ENCODE measurements around the gene JARID2. TPM values are rescaled to one million over a fixed set of nuclear protein-coding genes. Genes with fewer than 3 reads are reported as not detected.

Gene JARID2
- total and polyA plus RNA-seq, 11 donors: 3.5 to 12.2 (median 7.5) TPM

DNA sequence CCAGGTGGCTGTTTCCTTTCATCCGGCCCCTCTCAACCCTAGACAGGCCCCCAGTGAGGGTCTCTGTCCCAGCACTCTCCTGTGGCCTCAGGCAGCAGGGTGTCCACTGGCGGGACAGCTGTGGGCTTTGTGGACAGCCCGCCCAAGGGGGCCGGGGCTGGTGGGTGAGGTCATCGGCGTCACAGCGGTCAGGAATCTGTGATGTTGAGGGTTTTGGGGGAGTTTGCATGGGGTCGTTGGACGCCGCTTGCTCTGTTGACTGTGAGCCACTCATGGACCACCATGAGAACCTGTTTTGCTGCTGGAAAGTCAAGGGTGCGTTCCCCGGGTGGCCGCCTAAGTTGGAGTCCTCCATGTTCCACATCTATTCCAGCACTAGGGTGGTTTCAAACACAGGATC, 270.5 kb downstream of the JARID2 start:
- H3K4me1 ChIP-seq: peaks cover 0 to 36% (median 7%) of the 10 kb centered on the region in 12 donors
- ATAC-seq: no peak
- H3K36me3 ChIP-seq: peaks cover 0 to 96% (median 76%) of the 10 kb centered on the region in 9 donors

DNA sequence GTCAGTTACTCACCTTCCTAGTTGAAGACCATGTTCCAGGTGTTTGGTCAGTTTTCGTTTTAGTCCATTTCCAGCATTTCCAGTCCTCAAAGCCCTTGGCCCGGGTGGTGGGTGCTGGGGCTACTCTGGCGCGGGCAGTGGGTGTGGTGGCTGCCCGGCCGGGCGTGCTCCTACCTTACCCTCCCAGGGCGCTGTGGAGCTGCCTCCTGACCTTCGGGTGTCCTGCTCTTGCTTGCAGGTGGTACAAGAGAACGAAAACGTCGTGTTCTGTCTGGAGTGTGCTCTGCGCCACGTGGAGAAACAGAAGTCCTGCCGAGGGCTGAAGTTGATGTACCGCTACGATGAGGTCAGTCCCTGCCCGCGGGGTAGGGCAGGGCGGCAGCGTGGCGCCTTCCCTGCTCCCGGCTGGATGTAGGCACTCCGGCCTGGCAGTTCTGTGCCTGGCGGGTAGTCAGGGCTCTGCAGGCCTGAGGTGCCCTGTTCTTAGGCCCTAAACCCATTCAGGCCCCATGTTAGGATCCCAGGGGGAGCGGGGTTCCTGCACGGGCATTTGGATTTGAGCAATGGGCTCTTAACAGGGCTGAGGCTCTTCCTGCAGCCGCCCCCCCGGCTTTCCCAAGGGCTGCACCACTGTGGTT, 271.2 kb downstream of the JARID2 start:
- ATAC-seq: no peak
- no peak for TF ChIP-seq POLR2A (IDR thresholded peaks at IDR 0.05)
- TF ChIP-seq, protein P1, sequence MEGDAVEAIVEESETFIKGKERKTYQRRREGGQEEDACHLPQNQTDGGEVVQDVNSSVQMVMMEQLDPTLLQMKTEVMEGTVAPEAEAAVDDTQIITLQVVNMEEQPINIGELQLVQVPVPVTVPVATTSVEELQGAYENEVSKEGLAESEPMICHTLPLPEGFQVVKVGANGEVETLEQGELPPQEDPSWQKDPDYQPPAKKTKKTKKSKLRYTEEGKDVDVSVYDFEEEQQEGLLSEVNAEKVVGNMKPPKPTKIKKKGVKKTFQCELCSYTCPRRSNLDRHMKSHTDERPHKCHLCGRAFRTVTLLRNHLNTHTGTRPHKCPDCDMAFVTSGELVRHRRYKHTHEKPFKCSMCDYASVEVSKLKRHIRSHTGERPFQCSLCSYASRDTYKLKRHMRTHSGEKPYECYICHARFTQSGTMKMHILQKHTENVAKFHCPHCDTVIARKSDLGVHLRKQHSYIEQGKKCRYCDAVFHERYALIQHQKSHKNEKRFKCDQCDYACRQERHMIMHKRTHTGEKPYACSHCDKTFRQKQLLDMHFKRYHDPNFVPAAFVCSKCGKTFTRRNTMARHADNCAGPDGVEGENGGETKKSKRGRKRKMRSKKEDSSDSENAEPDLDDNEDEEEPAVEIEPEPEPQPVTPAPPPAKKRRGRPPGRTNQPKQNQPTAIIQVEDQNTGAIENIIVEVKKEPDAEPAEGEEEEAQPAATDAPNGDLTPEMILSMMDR (IDR thresholded peaks at IDR 0.05): no peak
- 95 to 97% (median 96%) methylated on average over 29 of the region's 29 CpGs for WGBS, 4 donors
- Histone ChIP-seq H3K27ac (no peak overlapping the region), H3K4me3 (no peak overlapping the region), H3K9me3 (no peaks in the 10 kb centered on the region), H3K27me3 (no peaks in the 10 kb centered on the region), H3K4me1 (peaks cover 0 to 29% (median 3%) of the 10 kb centered on the region in 12 donors), H3K36me3 (peaks cover 0 to 96% (median 79%) of the 10 kb centered on the region in 9 donors)
- intact Hi-C loops (cut with DNase I): loop anchor here in 2 of 10 donors (5.0 kb wide), 1 partner anchor 105 kb away; no protein-coding TSS in a partner anchor
- DNase-seq: no peak

More for the DNA sequence above, 270.5 kb downstream of the JARID2 start:
- TF ChIP-seq, protein P1 (IDR thresholded peaks at IDR 0.05): no peak
- TF ChIP-seq POLR2A (IDR thresholded peaks at IDR 0.05): no peak
- DNase-seq: no peak
- WGBS, 4 donors: 96 to 98% (median 97%) methylated on average over 13 of the region's 13 CpGs
- Histone ChIP-seq H3K27me3 (no peaks in the 10 kb centered on the region), H3K27ac (peak overlapping the region in 8 of 12 donors; percentile 8 to 73 (median 34)), H3K9me3 (no peaks in the 10 kb centered on the region), H3K4me3 (no peak overlapping the region)
- intact Hi-C loops (cut with DNase I): loop anchor here in 2 of 10 donors (5.0 kb wide), 1 partner anchor 106 kb away; no protein-coding TSS in a partner anchor

DNA sequence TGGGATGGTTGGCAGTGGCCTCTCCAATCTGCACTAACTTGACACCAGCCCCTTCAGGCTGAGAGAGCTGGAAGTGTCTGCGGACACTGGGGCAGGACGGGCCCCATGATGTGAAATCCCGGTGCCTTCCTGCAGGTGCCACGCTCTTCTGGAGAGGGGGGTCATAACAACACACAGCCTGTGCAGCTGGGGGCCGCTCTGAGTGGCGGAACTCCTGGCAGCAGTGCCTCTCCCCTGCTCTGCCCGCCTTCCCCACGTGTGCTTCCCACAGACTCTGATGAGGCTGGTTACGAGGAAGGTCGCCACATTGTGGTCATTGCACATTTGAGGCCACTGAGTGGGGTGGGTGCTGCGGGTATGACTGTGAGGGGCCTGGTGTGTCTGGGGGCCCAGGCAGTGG, 271.7 kb downstream of the JARID2 start:
- DNase-seq: no peak
- no peak for TF ChIP-seq POLR2A (IDR thresholded peaks at IDR 0.05)
- TF ChIP-seq, protein P1 (IDR thresholded peaks at IDR 0.05): no peak
- ATAC-seq: no peak
- intact Hi-C loops (cut with DNase I): loop anchor here in 2 of 10 donors (5.0 kb wide), 1 partner anchor 105 kb away; no protein-coding TSS in a partner anchor
- Histone ChIP-seq H3K27me3 (no peaks in the 10 kb centered on the region), H3K4me1 (peaks cover 0 to 24% (median 4%) of the 10 kb centered on the region in 12 donors), H3K4me3 (no peak overlapping the region), H3K27ac (no peak overlapping the region), H3K9me3 (no peaks in the 10 kb centered on the region), H3K36me3 (peaks cover 0 to 96% (median 79%) of the 10 kb centered on the region in 9 donors)
- 95 to 97% (median 96%) methylated on average over 9 to 11 of the region's 11 CpGs for WGBS, 4 donors

DNA sequence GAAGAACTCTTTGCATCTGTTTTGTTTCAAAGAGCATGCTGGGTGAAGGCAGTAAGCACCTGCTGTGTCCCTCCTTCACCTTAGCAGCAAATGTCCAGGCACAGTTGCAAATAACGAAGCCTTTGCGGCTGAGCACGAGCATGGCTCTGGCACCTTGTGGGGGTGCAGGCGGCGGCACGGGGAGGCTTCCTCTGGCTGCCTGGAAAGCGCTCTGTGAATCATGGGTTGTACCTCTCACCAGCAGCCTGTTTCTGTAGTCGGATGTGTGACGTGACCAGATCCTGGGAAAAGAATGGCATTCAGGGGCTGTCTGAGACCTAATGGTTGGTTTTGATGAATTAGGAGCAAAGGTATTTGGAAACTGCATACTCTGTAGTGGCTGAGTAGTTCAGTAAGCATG, 272.2 kb downstream of the JARID2 start:
- H3K27me3 ChIP-seq: no peaks in the 10 kb centered on the region
- TF ChIP-seq, protein P1 (IDR thresholded peaks at IDR 0.05): no peak
- TF ChIP-seq POLR2A (IDR thresholded peaks at IDR 0.05): no peak
- no peaks in the 10 kb centered on the region for H3K9me3 ChIP-seq
- ATAC-seq (no peak), DNase-seq (no peak)
- no peak overlapping the region for H3K27ac ChIP-seq
- 92 to 97% (median 96%) methylated on average over 9 of the region's 9 CpGs for WGBS, 4 donors
- peaks cover 0 to 96% (median 79%) of the 10 kb centered on the region in 9 donors for H3K36me3 ChIP-seq
- peaks cover 0 to 22% (median 4%) of the 10 kb centered on the region in 12 donors for H3K4me1 ChIP-seq
- H3K4me3 ChIP-seq: no peak overlapping the region
- intact Hi-C loops (cut with DNase I): loop anchor here in 3 of 10 donors (2.0 to 5.0 kb wide), 2 partner anchors 104 to 107 kb away; no protein-coding TSS in a partner anchor

Data from heart left ventricle (tissue), 16 donors.